Epidermal melanocyte (primary cell): ENCODE results near the gene USP3.

Experiments used
- DNase-seq: peaks from one replicate; pipeline ENCODE4 v3.0.0; 2011; ENCODE audit warnings: low spot score; ENCODE audit not compliant: insufficient read length

USP3 gene

DNA sequence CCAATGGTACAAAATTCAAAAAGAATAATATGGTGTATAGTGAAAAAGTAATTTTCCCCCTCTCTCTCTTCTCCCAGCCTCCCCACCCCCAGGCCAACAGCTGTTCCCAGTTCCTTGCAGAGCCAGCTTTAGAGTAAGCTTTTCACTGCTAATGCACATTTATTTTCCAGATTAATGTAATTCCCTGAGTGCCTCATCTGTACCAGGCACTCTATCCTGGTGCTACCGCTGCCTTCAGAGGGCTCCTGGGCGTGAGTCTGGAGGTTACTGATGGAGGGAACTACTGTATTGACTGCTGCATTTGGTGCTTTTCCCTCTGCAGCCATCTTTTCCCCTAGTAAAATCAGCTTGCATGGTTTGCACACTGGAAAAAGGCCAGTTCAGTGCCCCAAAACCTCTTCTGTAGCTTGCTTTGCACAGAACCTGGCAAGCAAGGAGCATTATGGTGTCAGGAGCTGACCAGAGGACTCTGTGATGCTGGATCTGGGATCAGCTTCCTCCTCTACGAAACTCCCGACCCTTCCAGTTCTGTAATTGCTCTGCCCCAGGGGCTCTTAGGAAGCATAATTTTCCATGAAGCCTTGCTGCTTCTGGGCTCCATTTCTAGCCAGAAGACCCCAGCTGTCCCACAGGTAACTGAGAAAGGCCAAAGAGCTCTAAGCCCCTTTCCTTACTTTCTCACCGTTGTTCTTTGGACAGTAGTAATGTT, 8.5 kb upstream of the USP3 start:
- DNase-seq: no peak

DNA sequence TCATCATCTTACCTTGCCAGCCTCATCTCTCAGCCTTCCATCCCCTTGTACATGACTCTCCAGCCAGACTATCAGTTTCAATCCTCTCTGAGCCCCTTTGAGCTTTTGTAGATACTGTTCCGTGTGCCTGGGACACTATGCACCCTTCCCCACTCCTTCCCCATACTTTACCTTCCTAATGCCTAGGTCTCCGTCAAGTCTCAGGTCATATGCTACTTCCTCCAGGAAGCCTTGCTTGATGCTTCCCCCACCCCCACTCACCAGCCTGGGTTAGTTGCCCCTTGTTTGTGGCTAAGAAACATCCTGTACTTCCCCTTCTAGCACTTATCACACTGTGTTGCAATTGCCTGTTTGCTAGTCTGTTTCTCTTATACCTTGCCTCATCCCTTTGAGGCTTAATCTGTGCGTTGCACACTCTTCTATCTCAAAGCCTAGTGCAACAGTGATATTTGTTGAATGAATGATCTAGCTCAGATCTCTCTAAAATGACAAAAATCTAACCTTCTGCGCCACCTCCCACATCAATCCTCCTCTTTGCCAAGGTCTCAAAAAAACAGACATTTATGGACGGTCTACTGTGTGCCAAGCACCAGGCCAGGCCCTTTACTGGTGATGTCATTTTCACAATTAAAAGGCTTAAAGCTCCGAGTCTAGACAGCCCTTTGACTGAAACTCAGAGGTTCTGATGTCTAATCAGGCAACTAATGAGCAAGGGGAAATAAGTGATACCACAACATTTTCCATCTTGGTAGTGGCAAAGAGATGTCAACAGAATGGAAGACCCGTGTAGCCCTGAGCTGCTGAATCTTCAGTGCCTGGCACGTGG, 6.5 kb upstream of the USP3 start:
- no peak for DNase-seq

DNA sequence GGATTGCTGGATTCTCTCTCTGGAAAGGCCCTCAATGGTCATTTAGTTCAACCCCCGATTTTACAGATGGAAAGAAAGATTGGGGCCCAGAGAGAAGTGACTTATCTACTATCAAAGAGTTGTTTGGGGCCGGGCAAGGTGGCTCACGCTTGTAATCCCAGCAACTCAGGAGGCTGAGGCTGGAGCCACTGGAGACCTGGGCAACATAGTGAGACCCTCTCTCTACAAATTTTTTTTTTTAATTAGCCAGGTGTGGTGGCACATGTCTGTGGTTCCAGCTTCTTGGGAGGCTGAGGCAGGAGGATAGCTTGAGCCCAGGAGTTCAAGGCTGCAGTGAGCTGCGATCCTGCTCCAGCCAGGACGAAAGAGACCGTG, 5.2 kb upstream of the USP3 start:
- no peak for DNase-seq

DNA sequence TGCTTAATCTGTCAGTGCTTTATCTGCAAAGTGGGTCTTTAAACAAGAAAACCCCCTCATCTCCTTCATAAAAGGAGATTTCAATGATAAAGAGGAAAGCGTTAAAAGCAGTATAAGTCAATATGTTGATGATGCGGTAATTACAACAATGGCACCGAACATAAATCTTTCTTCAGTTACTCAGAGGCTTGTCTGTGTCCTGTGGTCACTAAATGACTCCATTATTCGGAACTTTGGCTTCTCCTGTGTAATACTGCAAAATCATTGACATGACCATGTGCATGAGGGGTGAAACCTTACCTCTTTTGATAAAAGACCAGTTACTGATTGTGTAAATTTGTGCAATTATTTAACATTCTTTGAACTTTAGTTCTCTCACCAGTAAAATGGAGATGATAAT, 4.8 kb upstream of the USP3 start:
- no peak for DNase-seq

DNA sequence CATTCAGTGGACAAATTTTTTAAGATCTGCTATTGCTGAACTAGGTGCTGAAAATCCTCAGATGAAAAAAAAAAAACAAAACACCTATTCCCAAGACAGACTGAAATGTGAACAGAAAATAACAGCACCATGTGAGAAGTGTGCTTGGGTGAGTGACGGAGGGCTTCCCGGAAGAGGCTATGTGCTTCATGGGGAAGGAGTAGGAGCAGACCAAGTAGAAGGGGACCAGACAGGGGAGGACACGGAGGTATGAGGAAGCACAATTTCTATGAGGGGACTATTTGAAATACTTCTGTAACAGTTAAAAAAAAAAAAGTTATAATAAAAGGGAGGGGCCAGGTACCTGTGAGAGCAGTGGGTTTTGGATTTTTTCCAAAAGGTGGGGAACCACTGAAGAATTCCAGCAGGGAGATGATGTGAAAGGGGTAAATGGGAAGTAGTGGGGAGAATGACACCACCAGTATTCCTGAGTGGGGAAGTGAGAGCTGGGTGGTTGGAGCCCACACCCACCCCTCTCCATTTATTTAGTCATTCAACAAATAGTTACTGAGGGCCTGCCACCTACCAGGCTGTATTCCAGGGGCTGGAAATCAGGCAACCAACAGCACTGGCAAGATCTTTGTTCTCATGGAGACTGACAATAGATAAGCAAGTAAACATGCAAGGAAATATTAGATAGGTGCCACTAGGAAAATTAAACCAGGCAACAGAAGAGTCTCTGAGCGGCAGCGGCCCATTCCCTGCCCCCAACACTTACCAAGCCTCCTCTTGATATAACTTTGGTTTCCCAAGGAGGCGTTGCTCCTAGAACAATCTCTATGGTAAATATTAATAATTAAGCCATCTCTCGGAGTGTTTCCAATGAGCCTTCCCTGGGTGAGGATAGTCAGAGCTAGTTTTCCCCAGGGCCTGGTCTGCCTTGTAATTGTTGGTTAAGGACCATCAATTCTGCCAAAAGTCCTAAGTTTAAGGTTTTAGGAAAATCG, 3.8 kb upstream of the USP3 start:
- DNase-seq: no peak

DNA sequence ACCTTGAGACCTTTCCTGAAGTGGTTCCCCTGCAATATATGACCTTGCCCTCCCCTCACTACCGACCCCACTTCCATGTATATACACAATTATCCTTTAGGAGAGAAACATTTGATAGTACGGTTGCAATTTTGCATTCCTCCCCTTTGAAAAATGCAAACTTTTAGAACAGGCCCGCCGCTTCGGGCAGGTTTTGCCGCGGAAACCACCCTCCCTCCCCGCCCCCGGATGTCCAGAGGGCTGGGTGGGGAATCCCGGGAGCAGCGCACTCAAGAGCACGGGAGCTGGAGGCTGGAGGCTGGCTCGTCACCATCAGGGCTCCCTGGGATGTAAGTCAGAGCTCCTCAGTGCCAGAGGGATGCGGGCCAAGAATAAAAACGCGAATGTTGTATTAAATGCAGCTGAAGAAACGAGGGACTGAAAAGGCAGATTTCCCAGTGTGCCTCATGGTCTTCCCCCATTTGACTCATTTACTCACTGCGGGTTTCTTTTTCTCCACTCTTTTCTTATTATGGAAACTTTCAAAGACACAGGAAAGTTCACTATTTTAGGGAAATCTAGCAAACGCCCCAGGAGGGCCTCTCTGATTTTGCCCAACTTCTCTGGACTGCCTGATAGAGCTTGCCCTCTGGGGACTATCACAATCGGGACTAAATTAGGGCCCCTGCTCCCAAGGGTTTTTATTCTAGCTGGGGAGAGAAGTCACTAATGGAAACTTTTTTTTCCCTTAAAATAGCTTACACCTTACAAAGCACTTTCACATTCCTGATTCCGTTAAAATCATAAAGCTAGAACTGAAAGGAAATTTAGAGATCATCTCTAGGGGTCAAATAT, 2.9 kb upstream of the USP3 start:
- DNase-seq: no peak

DNA sequence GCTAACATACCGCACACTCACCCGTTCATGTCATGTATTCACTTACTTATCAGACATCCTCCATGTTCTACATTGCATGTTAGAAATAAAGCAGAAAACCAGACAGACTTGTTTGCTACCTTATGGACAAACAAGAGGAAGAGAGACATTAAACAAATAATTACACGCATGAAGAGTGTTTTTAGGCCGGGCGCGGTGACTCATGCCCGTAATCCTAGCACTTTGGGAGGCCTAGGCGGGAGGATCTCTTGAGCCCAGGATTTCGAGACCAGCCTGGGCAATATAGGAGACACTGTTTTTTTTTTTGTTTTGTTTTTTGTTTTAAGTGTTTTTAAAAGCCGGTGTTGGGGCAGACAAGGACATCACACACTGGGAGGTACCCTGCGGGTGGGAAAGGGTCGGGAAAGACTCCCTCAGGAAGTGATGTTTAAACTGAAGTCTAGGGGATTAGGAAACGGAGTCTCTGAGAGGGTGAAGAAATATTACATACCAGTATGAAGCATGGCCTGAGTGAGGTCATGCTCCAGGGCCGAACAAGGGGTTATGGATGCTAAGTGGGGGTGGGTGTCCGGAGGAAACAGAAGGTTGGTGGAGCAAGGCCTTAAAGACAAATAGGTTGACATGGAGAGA, 2.1 kb upstream of the USP3 start:
- no peak for DNase-seq

DNA sequence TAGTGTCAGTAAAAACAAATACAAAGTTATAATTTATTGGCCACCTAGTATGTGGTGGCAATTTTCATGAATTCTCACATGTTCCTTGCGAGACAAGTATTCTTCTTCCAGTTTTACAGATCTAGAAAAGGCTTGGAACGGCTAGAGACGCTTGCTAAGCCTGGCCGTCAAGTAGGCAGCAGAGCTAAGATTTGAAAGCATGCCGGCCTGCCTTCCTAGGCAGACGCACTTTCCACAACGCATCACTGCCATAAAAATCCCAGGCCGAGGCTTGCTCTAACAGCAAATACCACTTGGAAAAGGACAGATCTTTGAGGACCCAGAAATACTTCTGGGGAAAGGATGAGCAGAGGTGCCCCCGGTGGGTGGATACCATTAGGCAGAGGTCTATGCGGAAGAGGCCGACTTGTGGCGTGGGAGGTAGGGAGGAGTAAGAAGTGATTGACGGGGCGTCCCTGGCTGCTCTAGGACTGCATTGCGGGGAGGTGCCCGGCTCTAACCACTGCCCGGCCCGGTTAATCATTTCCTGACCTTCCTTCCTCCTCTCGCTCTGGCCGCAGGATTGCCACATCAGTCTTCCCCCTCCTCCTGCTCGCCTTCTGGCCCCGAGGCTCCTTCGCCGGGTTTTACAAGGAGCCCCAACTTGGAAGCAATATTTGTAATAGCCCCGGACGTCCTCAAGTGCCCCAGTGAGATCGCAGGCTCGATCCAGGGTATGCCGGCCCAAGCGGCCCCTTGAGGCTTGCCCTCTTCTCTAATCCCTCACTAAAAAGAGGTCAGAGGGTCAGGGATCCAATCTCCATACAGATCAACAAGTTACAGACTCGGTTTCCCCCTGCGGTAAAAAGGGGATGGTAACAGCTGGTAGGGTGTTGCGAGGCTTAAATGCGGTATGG, 1.3 kb upstream of the USP3 start:
- DNase-seq: no peak

DNA sequence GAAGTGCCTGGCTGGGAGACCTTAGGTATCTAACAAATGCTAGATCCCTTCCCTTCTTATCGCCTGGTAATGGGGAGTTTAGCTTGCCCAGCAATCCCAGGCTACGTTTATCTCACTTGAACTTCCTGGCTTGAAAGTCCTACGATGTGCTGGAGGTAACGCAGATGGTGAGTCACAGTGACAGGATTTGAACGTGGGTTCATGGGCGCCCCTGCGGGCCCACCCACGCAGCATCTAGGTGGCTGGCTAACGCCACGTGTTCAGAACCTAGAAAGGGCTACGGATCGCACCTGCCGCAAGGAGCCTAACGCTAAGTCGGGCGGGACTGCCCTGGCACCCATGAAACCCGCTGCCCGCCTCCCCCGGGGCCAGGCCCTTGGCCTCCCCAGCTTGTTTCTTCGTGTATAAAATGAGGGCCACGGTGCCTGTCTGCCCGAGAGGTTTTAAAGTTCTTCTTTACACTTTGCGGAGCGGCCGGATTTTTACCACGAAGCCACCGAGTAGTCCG, 600 bp upstream of the USP3 start:
- DNase-seq: no peak

DNA sequence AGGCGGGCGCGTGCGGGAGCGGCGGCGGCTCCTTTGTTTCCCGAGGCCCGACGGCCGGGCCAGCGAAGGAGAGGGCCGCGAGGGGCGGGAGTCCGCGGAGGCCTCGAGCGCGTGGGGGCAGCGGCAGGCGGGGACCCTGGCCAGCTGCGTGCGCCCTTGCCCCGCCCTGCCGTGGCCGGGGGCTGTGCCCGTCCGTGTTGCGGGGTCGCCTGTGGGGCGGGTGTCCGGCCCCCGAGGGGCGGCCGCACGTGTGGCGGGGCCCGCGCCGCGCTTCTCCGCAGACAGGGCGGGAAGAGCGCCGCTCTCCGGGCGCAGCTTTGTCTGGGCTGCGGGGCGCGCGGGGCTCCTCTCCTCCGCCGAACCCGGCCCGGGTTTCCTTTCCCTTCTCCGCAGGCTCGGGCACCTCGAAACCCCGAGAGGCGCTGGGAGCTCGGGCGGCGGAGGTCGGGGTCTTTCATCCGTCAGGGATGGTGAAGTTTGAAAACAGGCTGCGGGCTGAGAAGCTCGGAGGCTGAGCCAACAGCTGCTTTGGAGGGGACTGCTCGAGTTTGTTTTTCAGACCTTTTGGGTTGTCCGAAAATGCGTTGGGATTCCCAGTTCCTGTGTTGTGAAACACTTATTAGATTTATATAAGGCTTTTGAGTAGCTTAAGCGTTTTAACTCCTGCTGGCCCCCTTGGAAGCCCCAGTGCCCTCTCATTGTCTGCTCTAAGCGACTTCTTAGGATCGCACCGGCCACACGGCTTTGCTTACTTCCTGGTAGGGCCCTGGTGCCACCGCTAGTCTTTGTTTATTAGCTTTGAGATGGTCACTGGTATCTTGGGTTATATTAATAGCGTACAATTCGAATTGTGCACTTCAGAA, 817 bp downstream of the USP3 start:
- DNase-seq: no peak

DNA sequence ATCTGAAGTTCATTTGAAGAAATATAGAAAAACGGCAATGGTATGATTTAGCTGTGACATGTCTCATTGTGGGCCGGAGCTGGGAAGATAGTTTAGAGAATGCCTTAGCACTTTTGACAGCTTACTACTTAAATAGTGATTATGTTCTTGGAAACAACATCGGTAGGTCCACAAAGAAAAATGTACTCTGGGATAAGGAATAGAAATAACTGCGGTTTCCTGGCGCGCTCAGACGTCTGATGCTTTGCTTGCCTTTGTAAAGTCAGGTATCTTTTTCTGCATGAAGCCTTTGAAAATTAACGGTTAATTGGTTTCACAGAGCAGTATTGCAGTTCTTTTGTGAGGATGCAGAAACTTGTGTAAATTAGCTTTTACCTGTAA, 1.4 kb downstream of the USP3 start:
- DNase-seq: no peak

DNA sequence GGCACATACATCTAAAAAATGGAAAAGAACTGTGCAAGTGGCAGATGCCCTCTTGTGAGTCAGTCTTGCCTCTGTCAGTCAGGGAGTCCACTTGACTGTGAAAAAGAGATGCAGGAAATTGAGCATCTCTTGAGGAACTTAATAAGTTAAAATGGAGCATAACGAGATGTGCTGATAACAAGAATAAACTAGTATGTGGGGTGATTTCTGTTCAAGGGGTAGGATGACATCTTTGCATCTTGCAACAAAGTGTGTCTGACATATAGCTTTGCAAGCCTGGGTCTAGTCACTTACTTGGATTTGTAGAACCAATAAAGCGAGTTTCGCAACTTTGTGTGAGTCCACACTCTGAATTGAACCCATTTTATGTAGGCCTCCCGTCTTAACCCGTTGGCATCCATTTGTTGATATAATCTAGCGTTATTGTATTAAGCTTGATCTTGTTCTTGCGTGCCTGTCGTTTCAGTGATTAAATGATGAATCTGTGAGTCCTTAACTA, 2.2 kb downstream of the USP3 start:
- DNase-seq: no peak

DNA sequence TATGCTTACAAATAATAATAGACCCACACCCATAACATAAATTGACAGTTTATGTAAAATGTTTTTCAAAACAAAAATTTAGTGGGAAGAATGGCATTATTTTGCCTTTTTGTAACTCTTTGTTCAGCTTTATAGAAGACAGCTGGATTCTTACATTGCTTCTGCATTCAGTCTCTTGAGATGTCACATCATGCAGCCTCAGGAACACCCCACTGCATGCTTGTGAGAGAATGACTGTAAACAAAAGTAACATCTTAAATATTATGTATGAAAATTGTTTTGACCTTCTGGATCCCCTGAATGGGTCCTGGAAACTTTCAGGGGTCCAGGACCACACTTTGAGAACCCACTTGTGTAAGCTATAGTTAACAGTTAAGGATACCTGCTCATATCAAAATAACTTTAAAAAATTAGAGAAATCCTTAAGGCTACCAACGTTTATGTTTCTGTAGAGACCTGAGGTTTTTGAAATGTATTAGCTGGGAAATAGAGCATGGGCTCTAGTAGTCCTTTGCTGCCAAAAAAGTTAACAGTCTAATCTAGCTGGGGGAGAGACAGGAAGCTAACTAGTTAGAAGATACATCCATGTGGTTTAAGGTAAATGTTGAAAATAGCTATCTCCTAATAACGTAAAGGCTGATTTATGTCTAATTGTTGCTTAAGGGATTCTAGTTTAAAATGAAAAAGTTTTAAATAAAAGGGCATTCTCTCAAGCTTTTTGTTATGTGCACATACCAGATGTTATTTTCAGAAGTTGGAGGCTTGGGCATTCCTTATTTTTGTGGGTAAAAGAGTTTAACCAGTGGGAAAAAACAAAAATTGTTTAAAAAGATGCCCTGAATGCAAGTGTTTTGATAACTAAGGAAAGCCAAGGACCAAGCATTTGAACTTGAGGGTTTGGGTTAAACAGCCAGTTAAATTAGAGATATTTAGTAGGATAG, 3.8 kb downstream of the USP3 start:
- no peak for DNase-seq

DNA sequence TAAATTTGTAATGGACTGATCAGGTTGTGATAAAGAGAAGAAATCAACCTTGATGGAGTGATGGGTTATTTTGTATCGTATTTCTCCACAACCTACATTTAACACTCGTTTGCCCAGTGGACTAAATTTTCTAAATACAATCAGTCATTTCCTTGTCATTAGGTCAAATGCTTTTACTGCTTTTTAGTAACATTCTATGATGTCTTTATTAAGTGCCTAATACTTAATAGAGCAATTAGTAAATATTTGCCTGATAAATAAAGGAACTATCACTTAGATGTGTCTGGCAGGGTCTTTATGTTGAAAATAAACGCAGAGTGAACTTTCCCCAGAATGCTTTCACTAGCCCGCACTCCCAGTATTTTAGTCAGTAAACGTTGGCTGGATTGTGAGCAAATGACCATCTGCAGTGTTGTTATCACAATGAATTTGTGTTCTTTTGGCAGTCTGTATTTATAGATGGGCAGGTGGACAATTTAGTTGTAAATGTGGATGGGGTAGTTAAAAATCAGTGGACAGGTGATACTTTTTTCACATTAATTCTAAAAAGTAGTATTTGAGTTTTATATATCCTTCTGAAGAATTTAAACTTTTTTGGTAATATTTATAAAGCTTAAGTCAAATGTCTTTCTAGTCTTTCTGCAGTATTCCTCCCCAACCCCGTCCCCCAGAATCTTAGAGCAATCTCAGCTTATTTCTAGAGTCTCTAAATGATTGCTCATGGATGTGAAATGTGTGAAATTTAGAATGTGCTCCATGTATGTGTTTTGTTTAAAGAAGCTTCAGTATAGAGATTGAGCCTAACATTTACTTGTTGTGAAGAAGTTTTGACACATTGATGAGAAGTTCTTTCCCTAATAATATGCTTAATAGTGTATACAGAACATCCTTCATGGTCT, 4.9 kb downstream of the USP3 start:
- DNase-seq: no peak

DNA sequence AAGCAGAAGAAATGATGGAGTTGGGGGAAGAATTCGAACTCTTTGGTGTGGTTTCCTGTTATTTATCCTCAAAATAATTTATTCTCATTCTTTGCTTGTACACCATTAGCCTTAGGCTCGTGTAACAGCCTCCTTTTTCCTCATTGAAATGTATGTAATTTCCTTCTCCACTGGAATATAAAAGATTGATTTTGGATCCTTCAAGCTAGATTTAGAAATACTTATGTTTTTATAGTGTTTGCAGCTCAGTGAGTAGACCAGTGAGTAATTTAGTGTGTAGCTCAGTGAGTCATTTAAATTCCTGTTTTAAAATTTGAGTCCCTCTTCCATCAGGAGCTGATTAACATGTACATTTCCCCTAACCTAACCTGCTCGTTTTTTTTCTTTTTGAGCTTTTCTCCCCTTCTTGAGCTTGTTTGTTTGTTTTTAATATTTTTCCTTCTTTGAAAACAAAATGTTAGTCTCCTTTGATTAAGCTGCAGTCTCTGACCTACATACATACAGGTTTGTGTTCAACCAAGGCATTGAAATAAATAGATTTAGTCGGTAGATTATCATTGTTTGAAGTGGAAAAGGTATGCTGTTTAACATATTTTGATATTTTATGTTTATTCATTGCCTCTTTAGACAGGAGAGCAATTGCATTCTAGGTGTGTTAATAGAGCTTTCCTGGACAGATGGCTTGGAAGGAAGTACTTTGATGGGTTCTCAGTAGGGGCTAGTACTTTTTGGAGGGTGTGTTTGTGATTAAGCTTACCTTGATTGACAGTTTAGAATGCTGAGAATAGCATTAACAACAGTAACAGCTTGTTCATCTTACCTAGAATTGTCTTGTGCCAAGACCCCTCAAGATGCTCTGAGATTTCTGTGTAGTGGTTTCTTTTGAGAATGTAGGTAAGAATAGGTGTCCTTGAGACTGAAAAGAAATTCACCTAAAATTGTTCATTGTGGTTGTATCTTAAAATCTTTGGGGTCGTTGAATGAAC, 5.9 kb downstream of the USP3 start:
- DNase-seq: no peak
